Naive thymus-derived CD4-positive, alpha-beta T cell (primary cell): ENCODE data around the gene ECHS1. TPM values are rescaled to one million over a fixed set of nuclear protein-coding genes. Genes with fewer than 3 reads are reported as not detected.

ENCODE experiments used
- ATAC-seq: fragments of 150-1000 bp; cut with Tn5 transposase; 2 replicates; pipeline ENCODE4 v1.10.0; 2021; ENCODE audit warnings: mild to moderate bottlenecking, moderate library complexity
- CTCF ChIA-PET: fragments of 350-600 bp; sonication (Branson Sonifier 250); formaldehyde crosslinking; loops from one replicate; lab custom pipeline; 2021; ENCODE audit warnings: antibody characterized with exemption; lab: Charles Lee
- POLR2A ChIA-PET: fragments of 350-600 bp; sonication (Branson Sonifier 250); formaldehyde crosslinking; loops from one replicate; lab custom pipeline; 2021; ENCODE audit warnings: antibody characterized with exemption, inconsistent platforms; lab: Charles Lee
- DNase-seq, 9 donors: peaks; one replicate each; pipeline versions ENCODE4 v3.0.0 to v3.0.0-alpha.2; 2020 to 2022; ENCODE audit warnings: mixed read lengths in 1 of 9
- H3K27ac ChIP-seq: one replicate; pipeline ENCODE4 v1.7.0; 2013; ENCODE audit warnings: mild to moderate bottlenecking, low read depth, low read length, moderate library complexity
- H3K27me3 ChIP-seq, 2 donors: one replicate each; pipeline ENCODE4 v1.7.0; 2013; ENCODE audit warnings: low read length in 2 of 2, mild to moderate bottlenecking in 2 of 2, moderate library complexity in 2 of 2; ENCODE audit not compliant: control insufficient read depth in 2 of 2, insufficient read depth in 2 of 2
- H3K36me3 ChIP-seq, 3 experiments: 1 replicate in 2 of 3; 2 replicates in 1 of 3; pipeline ENCODE4 v1.7.0; 2013; ENCODE audit warnings: low read length in 3 of 3, mild to moderate bottlenecking in 3 of 3, moderate library complexity in 1 of 3; ENCODE audit not compliant: insufficient read depth in 3 of 3, control insufficient read depth in 2 of 3
- H3K4me1 ChIP-seq, 2 donors: one replicate each; pipeline ENCODE4 v1.7.0; 2013; ENCODE audit warnings: low read length in 2 of 2, mild to moderate bottlenecking in 2 of 2, moderate library complexity in 1 of 2; ENCODE audit not compliant: control insufficient read depth in 2 of 2, insufficient read depth in 2 of 2
- H3K4me3 ChIP-seq: 2 replicates; pipeline ENCODE4 v1.7.0; 2013; ENCODE audit warnings: mild to moderate bottlenecking, low read length
- H3K9me3 ChIP-seq, 3 experiments: 1 replicate in 2 of 3; 2 replicates in 1 of 3; pipeline ENCODE4 v1.7.0; 2013; ENCODE audit warnings: low read length in 3 of 3; ENCODE audit not compliant: control insufficient read depth in 2 of 3
- H3K27ac Mint-ChIP-seq, 9 donors: one replicate each; pipeline ENCODE4 v1.8.0; 2020 to 2022; ENCODE audit warnings: mixed read lengths in 9 of 9, mild to moderate bottlenecking in 8 of 9, moderate library complexity in 5 of 9, inconsistent platforms in 2 of 9
- H3K27me3 Mint-ChIP-seq, 5 donors: one replicate each; pipeline ENCODE4 v1.8.0; 2021 to 2022; ENCODE audit warnings: mixed read lengths in 5 of 5, mild to moderate bottlenecking in 1 of 5
- H3K36me3 Mint-ChIP-seq, 5 donors: one replicate each; pipeline ENCODE4 v1.8.0; 2020 to 2022; ENCODE audit warnings: mixed read lengths in 5 of 5, mild to moderate bottlenecking in 3 of 5, inconsistent platforms in 1 of 5
- H3K4me1 Mint-ChIP-seq, 7 donors: one replicate each; pipeline ENCODE4 v1.8.0; 2020 to 2022; ENCODE audit warnings: mixed read lengths in 7 of 7, mild to moderate bottlenecking in 3 of 7, inconsistent platforms in 1 of 7
- H3K4me3 Mint-ChIP-seq, 10 donors: one replicate each; pipeline ENCODE4 v1.8.0; 2020 to 2022; ENCODE audit warnings: mild to moderate bottlenecking in 10 of 10, mixed read lengths in 10 of 10, moderate library complexity in 6 of 10, inconsistent platforms in 2 of 10
- H3K9me3 Mint-ChIP-seq, 11 donors: one replicate each; pipeline ENCODE4 v1.8.0; 2020 to 2022; ENCODE audit warnings: mixed read lengths in 11 of 11, mild to moderate bottlenecking in 4 of 11, inconsistent platforms in 1 of 11, moderate library complexity in 1 of 11
- intact Hi-C, 2 donors: fragments of 100-400 bp; cut with micrococcal nuclease; formaldehyde crosslinking; loops; one replicate each; pipeline ENCODE4 v1.15.1; 2023
- polyA plus RNA-seq, 2 donors: library from polyadenylated mRNA; unstranded; fragments of 300-500 nt; fragmentation: Illumina TruSeq; gene quantifications; one replicate each; pipeline ENCODE4 v1.2.3, GENCODE V29; 2021
- total RNA-seq, 6 experiments: library from RNA in 5 of 6; stranded (reverse) in 5 of 6; gene quantifications; 1 replicate in 5 of 6; 2 replicates in 1 of 6; pipeline ENCODE4 v1.2.3 and lab custom pipeline; 2021 to 2026

ECHS1 gene
- total and polyA plus RNA-seq, 7 experiments from 2014 or later = 17.5 to 104 (median 30.6) TPM

- Mint-ChIP-seq H3K27me3 (no peaks in the 10 kb centered on the region), H3K27ac (no peak overlapping the region), H3K4me3 (no peak overlapping the region), H3K4me1 (peaks cover 26 to 56% (median 35%) of the 10 kb centered on the region in 7 donors), H3K9me3 (peaks cover 0 to 23% (median 8%) of the 10 kb centered on the region in 11 donors), H3K36me3 (peaks cover 29 to 84% (median 72%) of the 10 kb centered on the region in 5 donors)
- DNase-seq (no peak), ATAC-seq (no peak)
- Histone ChIP-seq H3K36me3 (peaks cover 5 to 71% (median 9%) of the 10 kb centered on the region in 3 experiments), H3K9me3 (peaks cover 0 to 7% (median 0%) of the 10 kb centered on the region in 3 experiments), H3K27ac (no peak overlapping the region), H3K4me1 (no peaks in the 10 kb centered on the region), H3K4me3 (no peak overlapping the region), H3K27me3 (no peaks in the 10 kb centered on the region)
- intact Hi-C loops = no loop called here
- POLR2A ChIA-PET = no interaction called here
- CTCF ChIA-PET = no interaction called here
Observed at GRCh38 chr10:133405844-133406527, 32.8 kb upstream of the ECHS1 start.

- Histone ChIP-seq H3K36me3 (peaks cover 0 to 71% (median 3%) of the 10 kb centered on the region in 3 experiments), H3K9me3 (peaks cover 0 to under 1% (median 0%) of the 10 kb centered on the region in 3 experiments), H3K27ac (no peak overlapping the region), H3K4me3 (no peak overlapping the region), H3K27me3 (no peaks in the 10 kb centered on the region), H3K4me1 (no peaks in the 10 kb centered on the region)
- Mint-ChIP-seq H3K36me3 (peaks cover 25 to 84% (median 65%) of the 10 kb centered on the region in 5 donors), H3K27me3 (no peaks in the 10 kb centered on the region), H3K27ac (peak overlapping the region in 1 of 9 donors; percentile 26), H3K4me3 (no peak overlapping the region), H3K4me1 (peaks cover 27 to 60% (median 41%) of the 10 kb centered on the region in 7 donors), H3K9me3 (peaks cover 0 to 16% (median 5%) of the 10 kb centered on the region in 11 donors)
- intact Hi-C loops = no loop called here
- DNase-seq (no peak), ATAC-seq (no peak)
- CTCF ChIA-PET = no interaction called here
- POLR2A ChIA-PET = no interaction called here
Observed at GRCh38 chr10:133405272-133405671, 32.1 kb upstream of the ECHS1 start.

- intact Hi-C loops = no loop called here
- Histone ChIP-seq H3K9me3 (no peaks in the 10 kb centered on the region), H3K4me3 (no peak overlapping the region), H3K27me3 (no peaks in the 10 kb centered on the region), H3K36me3 (peaks cover 0 to 76% (median 3%) of the 10 kb centered on the region in 3 experiments), H3K4me1 (no peaks in the 10 kb centered on the region), H3K27ac (no peak overlapping the region)
- ChIA-PET POLR2A (interaction anchor here (0.8 kb wide), 1 partner anchor 9 kb away, joined by 3 read pairs; no protein-coding TSS in a partner anchor), CTCF (no interaction called here)
- Mint-ChIP-seq H3K27me3 (no peaks in the 10 kb centered on the region), H3K9me3 (peaks cover 0 to 6% (median under 1%) of the 10 kb centered on the region in 11 donors), H3K27ac (peak overlapping the region in 1 of 9 donors; percentile 43), H3K4me3 (no peak overlapping the region), H3K4me1 (peaks cover 19 to 49% (median 39%) of the 10 kb centered on the region in 7 donors), H3K36me3 (peaks cover 17 to 71% (median 51%) of the 10 kb centered on the region in 5 donors)
- no peak for ATAC-seq
- no peak for DNase-seq
Observed at GRCh38 chr10:133403784-133404183, 30.6 kb upstream of the ECHS1 start.

- H3K27ac Mint-ChIP-seq = peak overlapping the region in 1 of 9 donors; percentile 43
- H3K9me3 ChIP-seq = no peaks in the 10 kb centered on the region
- no peak for ATAC-seq
- H3K4me1 Mint-ChIP-seq = peaks cover 15 to 45% (median 39%) of the 10 kb centered on the region in 7 donors
- H3K27ac ChIP-seq = no peak overlapping the region
- H3K36me3 Mint-ChIP-seq = peaks cover 16 to 71% (median 47%) of the 10 kb centered on the region in 5 donors
- CTCF ChIA-PET = no interaction called here
- H3K9me3 Mint-ChIP-seq = peaks cover 0 to 2% (median 0%) of the 10 kb centered on the region in 11 donors
- no peaks in the 10 kb centered on the region for H3K4me1 ChIP-seq
- peaks cover 0 to 77% (median 3%) of the 10 kb centered on the region in 3 experiments for H3K36me3 ChIP-seq
- DNase-seq = no peak
- H3K27me3 ChIP-seq = no peaks in the 10 kb centered on the region
- no peaks in the 10 kb centered on the region for H3K27me3 Mint-ChIP-seq
- H3K4me3 ChIP-seq = no peak overlapping the region
- POLR2A ChIA-PET = no interaction called here
- H3K4me3 Mint-ChIP-seq = no peak overlapping the region
- intact Hi-C loops = no loop called here
Observed at GRCh38 chr10:133403359-133403758, 30.2 kb upstream of the ECHS1 start.

GRCh38 chr10:133401981-133402725 lies 29.0 kb upstream of the ECHS1 start:
- Mint-ChIP-seq H3K4me3 (no peak overlapping the region), H3K27ac (peak overlapping the region in 1 of 9 donors; percentile 48), H3K36me3 (peaks cover 14 to 70% (median 37%) of the 10 kb centered on the region in 5 donors), H3K9me3 (no peaks in the 10 kb centered on the region), H3K4me1 (peaks cover 16 to 42% (median 37%) of the 10 kb centered on the region in 7 donors), H3K27me3 (no peaks in the 10 kb centered on the region)
- DNase-seq (no peak), ATAC-seq (no peak)
- H3K36me3 ChIP-seq = peaks cover 0 to 77% (median 3%) of the 10 kb centered on the region in 3 experiments
- no peaks in the 10 kb centered on the region for H3K9me3 ChIP-seq
- POLR2A ChIA-PET = no interaction called here
- H3K27ac ChIP-seq = no peak overlapping the region
- CTCF ChIA-PET = no interaction called here
- H3K4me1 ChIP-seq = no peaks in the 10 kb centered on the region
- H3K4me3 ChIP-seq = no peak overlapping the region
- intact Hi-C loops = no loop called here
- no peaks in the 10 kb centered on the region for H3K27me3 ChIP-seq

- no peak for DNase-seq
- Histone ChIP-seq H3K4me1 (no peaks in the 10 kb centered on the region), H3K9me3 (no peaks in the 10 kb centered on the region), H3K4me3 (no peak overlapping the region), H3K36me3 (peaks cover 0 to 83% (median 3%) of the 10 kb centered on the region in 3 experiments), H3K27ac (no peak overlapping the region), H3K27me3 (no peaks in the 10 kb centered on the region)
- peak overlapping the region in 4 of 9 donors; percentile 15 to 83 (median 52) for H3K27ac Mint-ChIP-seq
- H3K27me3 Mint-ChIP-seq = no peaks in the 10 kb centered on the region
- H3K4me1 Mint-ChIP-seq = peaks cover 20 to 38% (median 37%) of the 10 kb centered on the region in 7 donors
- CTCF ChIA-PET = no interaction called here
- no peak for ATAC-seq
- peak overlapping the region in 1 of 10 donors; percentile 61 for H3K4me3 Mint-ChIP-seq
- POLR2A ChIA-PET = no interaction called here
- peaks cover 14 to 63% (median 32%) of the 10 kb centered on the region in 5 donors for H3K36me3 Mint-ChIP-seq
- intact Hi-C loops = no loop called here
- no peaks in the 10 kb centered on the region for H3K9me3 Mint-ChIP-seq
Observed at GRCh38 chr10:133401500-133401899, 28.3 kb upstream of the ECHS1 start.
